K562 (cell line): ENCODE data around the gene FSTL4. TPM values are rescaled to one million over a fixed set of nuclear protein-coding genes. Genes with fewer than 3 reads are reported as not detected.

Experiments used
- ATAC-seq: fragments of 200-7000 bp; cut with Tn5 transposase; 3 replicates; pipeline ENCODE4 v1.9.1; 2020; ENCODE audit warnings: moderate library complexity
- BruUV-seq: library from RNA; stranded (reverse); fragments of 400-500 nt; replicated peaks from 2 replicates; lab custom pipeline; 2021; lab: Mats Ljungman, UMichigan
- CTCF ChIA-PET: fragments of 300-600 bp; formaldehyde crosslinking; extraction: SDS; loops from one replicate; lab custom pipeline; 2021; ENCODE audit warnings: low intra/inter-chr PET ratio; lab: Yijun Ruan, JAX
- POLR2A ChIA-PET: fragments of 300-600, 350-650 bp; sonication (Branson Sonifier 250); formaldehyde crosslinking; extraction: SDS; loops from one replicate; lab custom pipeline; 2021; ENCODE audit warnings: antibody characterized with exemption, inconsistent platforms; lab: Yijun Ruan, JAX
- DNase-seq, 4 experiments: peaks; one replicate each; pipeline versions ENCODE4 v3.0.0 to v3.0.0-alpha.2; 2011 to 2018; ENCODE audit warnings: low spot score in 3 of 4, mixed read lengths in 3 of 4; ENCODE audit errors: extremely low read depth in 1 of 4
- FAIRE-seq: peaks from 2 replicates; lab custom pipeline; 2011; peaks lifted over from hg19 to GRCh38; lab: Jason Lieb, UNC
- H2AFZ ChIP-seq: 2 replicates; pipeline ENCODE4 v1.6.0; 2011; ENCODE audit warnings: low read depth, low read length, control low read depth, inconsistent platforms
- H3K27ac ChIP-seq: fragments of 200-600 bp; 3 replicates; pipeline ENCODE4 v1.8.0; 2011; ENCODE audit warnings: low read depth, mild to moderate bottlenecking, control low read depth, inconsistent platforms, low read length, moderate library complexity, mixed read lengths; ENCODE audit errors: extremely low read depth
- H3K27me3 ChIP-seq, 2 experiments: fragments of 300-600 bp in 1 of 2; 2 replicates in 1 of 2; 3 replicates in 1 of 2; pipeline versions ENCODE4 v1.6.0 to v1.8.0; 2011; ENCODE audit warnings: inconsistent platforms in 2 of 2, low read length in 2 of 2, mild to moderate bottlenecking in 1 of 2, mixed read lengths in 1 of 2, moderate library complexity in 1 of 2; ENCODE audit not compliant: control insufficient read depth in 2 of 2, insufficient read depth in 2 of 2
- H3K36me3 ChIP-seq: fragments of 300-600 bp; 3 replicates; pipeline ENCODE4 v1.8.0; 2011; ENCODE audit warnings: mild to moderate bottlenecking, low read length, inconsistent platforms; ENCODE audit not compliant: control insufficient read depth, insufficient read depth
- H3K4me1 ChIP-seq, 2 experiments: fragments of 200-600 bp in 1 of 2; replicated peaks in 1 of 2; 2 replicates in 1 of 2; 3 replicates in 1 of 2; pipeline versions ENCODE4 v1.5.1 to v1.8.0; 2011; ENCODE audit warnings: inconsistent platforms in 2 of 2, low read length in 2 of 2, mild to moderate bottlenecking in 1 of 2, mixed read lengths in 1 of 2, moderate library complexity in 1 of 2; ENCODE audit not compliant: control insufficient read depth in 2 of 2, insufficient read depth in 2 of 2
- H3K4me2 ChIP-seq: 2 replicates; pipeline ENCODE4 v1.6.1; 2011; ENCODE audit warnings: low read length, control low read depth, inconsistent platforms, mixed read lengths; ENCODE audit not compliant: insufficient read depth
- H3K4me3 ChIP-seq: fragments of 200-600 bp; sonication (generic), shearing (Covaris generic); 2 replicates; pipeline ENCODE4 v1.5.1; 2016; ENCODE audit warnings: control low read depth, inconsistent platforms
- H3K79me2 ChIP-seq: fragments of 200-600 bp; 3 replicates; pipeline ENCODE4 v1.8.0; 2011; ENCODE audit warnings: low read length, inconsistent platforms; ENCODE audit not compliant: control insufficient read depth, insufficient read depth
- H3K9ac ChIP-seq, 2 experiments: 2 replicates each; pipeline versions ENCODE4 v1.6.0 to v1.6.1; 2011; ENCODE audit warnings: low read depth in 2 of 2, low read length in 2 of 2, control low read depth in 1 of 2, inconsistent platforms in 1 of 2, mild to moderate bottlenecking in 1 of 2, mixed read lengths in 1 of 2; ENCODE audit not compliant: insufficient read depth in 1 of 2
- H3K9me1 ChIP-seq: one replicate; pipeline ENCODE4 v1.6.0; 2011; ENCODE audit warnings: inconsistent platforms, mild to moderate bottlenecking, low read length, moderate library complexity; ENCODE audit not compliant: control insufficient read depth, insufficient read depth
- H3K9me3 ChIP-seq: replicated peaks from 2 replicates; pipeline ENCODE4 v1.5.1; 2011; ENCODE audit warnings: low read depth, low read length, inconsistent platforms; ENCODE audit not compliant: control insufficient read depth, insufficient read depth
- H4K20me1 ChIP-seq: replicated peaks from 2 replicates; pipeline ENCODE4 v1.6.1; 2011; ENCODE audit warnings: low read length, inconsistent platforms, mixed read lengths; ENCODE audit not compliant: control insufficient read depth, insufficient read depth
- BRD4 ChIP-seq: fragments of 200-600 bp; sonication (generic); IDR thresholded peaks from 2 replicates; pipeline ENCODE4 v1.6.1; 2017; ENCODE audit warnings: inconsistent platforms
- CBX5 ChIP-seq: IDR thresholded peaks from 2 replicates; pipeline ENCODE4 v1.6.1; 2014; ENCODE audit warnings: low read depth, borderline replicate concordance
- MYNN ChIP-seq, 2 experiments: sonication (generic); formaldehyde crosslinking in 1 of 2; IDR thresholded peaks; 2 replicates each; pipeline versions ENCODE4 v1.5.0 to v1.6.1; 2016 to 2020; ENCODE audit warnings: antibody characterized with exemption in 1 of 2, missing genetic modification reagents in 1 of 2
- PHB2 ChIP-seq: fragments of 450-650 bp; IDR thresholded peaks from 2 replicates; pipeline ENCODE4 v1.6.1; 2017; ENCODE audit warnings: low read depth
- WGBS: fragments of 100-300 bp; shearing (Covaris generic); methylation state at CpG from one replicate; pipeline ENCODE4 v1.1.6; 2016; ENCODE audit warnings: low coverage, mixed read lengths; ENCODE audit not compliant: insufficient coverage; ENCODE audit errors: missing lambda C conversion rate; 5-methylcytosine and 5-hydroxymethylcytosine counted together
- in situ Hi-C: fragments of 300-500 bp; cut with MboI; formaldehyde crosslinking; loops from 4 replicates; pipeline ENCODE4 v1.15.0; 2018; ENCODE audit warnings: inconsistent platforms, mixed read lengths
- intact Hi-C: fragments of 100-400 bp; cut with micrococcal nuclease; formaldehyde crosslinking; loops from 2 replicates; pipeline ENCODE4 v1.14.2; 2022
- polyA plus RNA-seq, 8 experiments: library from polyadenylated mRNA; depleted of rRNA in 4 of 8; stranded (reverse) in 5 of 8; unstranded in 3 of 8; fragments of >200 nt; fragmentation: Nextera tagmentation in 2 of 8; fragmentation: Illumina TruSeq in 1 of 8; extraction: Ambion mirVana in 2 of 8; extraction: Trizol in 1 of 8; gene quantifications; 2 replicates each; pipeline versions ENCODE4 v1.2.1 to v1.2.3, GENCODE V29; 2011 to 2014; ENCODE audit warnings: inconsistent platforms in 1 of 8, missing spikeins in 1 of 8
- total RNA-seq, 7 experiments: library from RNA; depleted of rRNA in 6 of 7; stranded (reverse); fragments of >200 nt in 6 of 7; fragmentation: Illumina TruSeq in 2 of 7; extraction: Trizol in 2 of 7; gene quantifications; 2 replicates each; pipeline versions ENCODE4 v1.2.1 to v1.2.3, GENCODE V29; 2011 to 2021; ENCODE audit warnings: low replicate concordance in 1 of 7
- TF ChIP-seq, protein P1 (sequence below), 2 experiments: fragments of 450-650 bp in 1 of 2; IDR thresholded peaks; 2 replicates each; pipeline ENCODE4 v1.6.1; 2011 to 2017; ENCODE audit warnings: low read depth in 2 of 2, antibody characterized with exemption in 1 of 2, borderline replicate concordance in 1 of 2, low read length in 1 of 2, mild to moderate bottlenecking in 1 of 2, mixed read lengths in 1 of 2; ENCODE audit not compliant: control insufficient read depth in 1 of 2

The FSTL4 gene
- total and polyA plus RNA-seq, 9 of the 15 experiments (the other 6 are each of a cell fraction or from before 2014, with no cell fraction given) = 0.08 to 0.18 (median 0.10) TPM; not detected in 5

DNA sequence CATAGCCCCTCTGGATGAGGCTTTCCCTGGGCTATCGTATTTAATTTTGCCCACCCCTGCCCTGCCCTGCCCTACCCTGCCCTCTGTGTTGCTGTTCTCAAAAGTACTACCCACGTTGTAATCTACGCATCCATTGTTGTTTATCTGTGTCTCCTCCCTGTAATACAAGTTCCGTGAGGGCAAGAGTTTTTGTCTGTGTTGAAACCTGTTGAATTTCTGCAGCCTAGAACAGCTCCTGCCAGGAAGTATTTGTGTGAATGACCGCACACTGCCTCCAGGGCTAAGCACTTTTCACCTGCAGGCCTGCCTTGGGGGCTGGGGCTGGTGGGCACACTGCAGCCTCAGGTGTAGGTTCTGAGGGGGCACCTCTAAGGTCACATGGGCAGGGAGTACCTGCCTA lies 315.7 kb downstream of the FSTL4 start:
- no peaks in the 10 kb centered on the region for H3K79me2 ChIP-seq
- FAIRE-seq (no peak), DNase-seq (no peak), ATAC-seq (no peak)
- H2AFZ ChIP-seq = no peak overlapping the region
- peaks cover 12 to 81% of the 10 kb centered on the region in 2 experiments for H3K27me3 ChIP-seq
- WGBS = 0% methylated on average over 4 of the region's 5 CpGs
- H3K4me1 ChIP-seq = no peaks in the 10 kb centered on the region
- no peaks in the 10 kb centered on the region for H3K9me3 ChIP-seq
- H4K20me1 ChIP-seq = peaks cover 3% of the 10 kb centered on the region
- POLR2A ChIA-PET = interaction anchor here (1.4 kb wide), 1 partner anchor 8 kb away, joined by 3 read pairs; no protein-coding TSS in a partner anchor
- CTCF ChIA-PET = interaction anchor here (0.6 kb wide), 1 partner anchor 9 kb away, joined by 3 read pairs; no protein-coding TSS in a partner anchor
- in situ Hi-C loops (no loop called here), intact Hi-C loops (no loop called here)
- no peak overlapping the region for H3K4me2 ChIP-seq
- H3K4me3 ChIP-seq = no peak overlapping the region
- no peak overlapping the region for H3K9ac ChIP-seq
- no peak for TF ChIP-seq BRD4
- TF ChIP-seq, protein P1, sequence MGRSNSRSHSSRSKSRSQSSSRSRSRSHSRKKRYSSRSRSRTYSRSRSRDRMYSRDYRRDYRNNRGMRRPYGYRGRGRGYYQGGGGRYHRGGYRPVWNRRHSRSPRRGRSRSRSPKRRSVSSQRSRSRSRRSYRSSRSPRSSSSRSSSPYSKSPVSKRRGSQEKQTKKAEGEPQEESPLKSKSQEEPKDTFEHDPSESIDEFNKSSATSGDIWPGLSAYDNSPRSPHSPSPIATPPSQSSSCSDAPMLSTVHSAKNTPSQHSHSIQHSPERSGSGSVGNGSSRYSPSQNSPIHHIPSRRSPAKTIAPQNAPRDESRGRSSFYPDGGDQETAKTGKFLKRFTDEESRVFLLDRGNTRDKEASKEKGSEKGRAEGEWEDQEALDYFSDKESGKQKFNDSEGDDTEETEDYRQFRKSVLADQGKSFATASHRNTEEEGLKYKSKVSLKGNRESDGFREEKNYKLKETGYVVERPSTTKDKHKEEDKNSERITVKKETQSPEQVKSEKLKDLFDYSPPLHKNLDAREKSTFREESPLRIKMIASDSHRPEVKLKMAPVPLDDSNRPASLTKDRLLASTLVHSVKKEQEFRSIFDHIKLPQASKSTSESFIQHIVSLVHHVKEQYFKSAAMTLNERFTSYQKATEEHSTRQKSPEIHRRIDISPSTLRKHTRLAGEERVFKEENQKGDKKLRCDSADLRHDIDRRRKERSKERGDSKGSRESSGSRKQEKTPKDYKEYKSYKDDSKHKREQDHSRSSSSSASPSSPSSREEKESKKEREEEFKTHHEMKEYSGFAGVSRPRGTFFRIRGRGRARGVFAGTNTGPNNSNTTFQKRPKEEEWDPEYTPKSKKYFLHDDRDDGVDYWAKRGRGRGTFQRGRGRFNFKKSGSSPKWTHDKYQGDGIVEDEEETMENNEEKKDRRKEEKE (IDR thresholded peaks at IDR 0.05; ENCODE audit: borderline replicate concordance in 1 of 2, control insufficient read depth in 1 of 2, low read depth in 2 of 2, low read length in 1 of 2) = no peak
- no peak for TF ChIP-seq PHB2
- TF ChIP-seq CBX5 = no peak
- no peak for TF ChIP-seq MYNN (IDR thresholded peaks at IDR 0.05)
- TF ChIP-seq MYNN (CRISPR knock-in tag; IDR thresholded peaks at IDR 0.05) = no peak
- TF ChIP-seq, all 486 proteins: peak for 0
- BruUV-seq = no TSS peak
- no peaks in the 10 kb centered on the region for H3K36me3 ChIP-seq
- no peaks in the 10 kb centered on the region for H3K9me1 ChIP-seq
- no peak overlapping the region for H3K27ac ChIP-seq
